PC-9 (cell line): ENCODE data around the gene MAP1S. TPM values are rescaled to one million over a fixed set of nuclear protein-coding genes. Genes with fewer than 3 reads are reported as not detected.

Experiments
- BruUV-seq: library from RNA; stranded (reverse); fragments of 400-500 nt; replicated peaks from 2 replicates; lab custom pipeline; 2021; lab: Mats Ljungman, UMichigan
- CTCF ChIA-PET: fragments of 300-600 bp; sonication (Branson Sonifier 250); formaldehyde crosslinking; loops from one replicate; lab custom pipeline; 2022; ENCODE audit warnings: antibody characterized with exemption; lab: Charles Lee
- POLR2A ChIA-PET: fragments of 300-600 bp; sonication (Branson Sonifier 250); formaldehyde crosslinking; loops from one replicate; lab custom pipeline; 2022; ENCODE audit warnings: antibody characterized with exemption; ENCODE audit not compliant: unreplicated experiment; lab: Charles Lee
- DNase-seq, 2 experiments: peaks; one replicate each; pipeline versions ENCODE4 v3.0.0 to v3.0.0-alpha.2; 2015 to 2022; ENCODE audit warnings: mixed read lengths in 1 of 2
- H2AFZ ChIP-seq: fragments of 200-600 bp; sonication (generic); 2 replicates; pipeline ENCODE4 v1.8.1; 2017; ENCODE audit warnings: antibody characterized with exemption
- H3F3A ChIP-seq: fragments of 200-600 bp; sonication (generic); 2 replicates; pipeline ENCODE4 v1.8.1; 2017; ENCODE audit warnings: antibody characterized with exemption, mild to moderate bottlenecking, low read depth; ENCODE audit not compliant: insufficient read depth
- H3K27ac ChIP-seq: fragments of 200-600 bp; sonication (generic); 2 replicates; pipeline ENCODE4 v1.6.1; 2016; ENCODE audit warnings: mixed run types
- H3K27me3 ChIP-seq: fragments of 200-600 bp; sonication (generic); 2 replicates; pipeline ENCODE4 v1.6.1; 2016; ENCODE audit warnings: low read depth, mixed run types; ENCODE audit not compliant: insufficient read depth
- H3K36me3 ChIP-seq: fragments of 200-600 bp; sonication (generic); 2 replicates; pipeline ENCODE4 v1.6.1; 2016; ENCODE audit warnings: low read depth, mixed run types
- H3K4me1 ChIP-seq: fragments of 200-600 bp; sonication (generic); replicated peaks from 2 replicates; pipeline ENCODE4 v1.6.1; 2016; ENCODE audit warnings: mixed run types; ENCODE audit not compliant: insufficient read depth
- H3K4me2 ChIP-seq: fragments of 200-600 bp; sonication (generic); 2 replicates; pipeline ENCODE4 v1.6.1; 2017; ENCODE audit warnings: mixed run types
- H3K4me3 ChIP-seq: fragments of 200-600 bp; sonication (generic); 2 replicates; pipeline ENCODE4 v1.6.1; 2016; ENCODE audit warnings: mixed run types
- H3K79me2 ChIP-seq: fragments of 200-600 bp; sonication (generic); 2 replicates; pipeline ENCODE4 v1.6.1; 2017; ENCODE audit warnings: low read depth, mixed run types
- H3K9me2 ChIP-seq: fragments of 200-600 bp; sonication (generic); 2 replicates; pipeline ENCODE4 v1.8.1; 2017; ENCODE audit warnings: mild to moderate bottlenecking; ENCODE audit not compliant: insufficient read depth
- H3K9me3 ChIP-seq: fragments of 200-600 bp; sonication (generic); 2 replicates; pipeline ENCODE4 v1.8.1; 2016; ENCODE audit warnings: low read depth; ENCODE audit not compliant: insufficient read depth
- H4K20me1 ChIP-seq: fragments of 200-600 bp; sonication (generic); 2 replicates; pipeline ENCODE4 v1.8.1; 2017; ENCODE audit not compliant: insufficient read depth
- EZH2 ChIP-seq: fragments of 200-600 bp; sonication (generic); IDR thresholded peaks from 2 replicates; pipeline ENCODE4 v1.8.0; 2017; ENCODE audit warnings: antibody characterized with exemption, low read depth
- intact Hi-C: fragments of 100-400 bp; cut with micrococcal nuclease; formaldehyde crosslinking; loops from one replicate; pipeline ENCODE4 v1.10.0; 2022; ENCODE audit not compliant: unreplicated experiment
- total RNA-seq: library from RNA; stranded (reverse); gene quantifications from 2 replicates; pipeline ENCODE4 v1.2.3, GENCODE V29; 2021
- TF ChIP-seq, protein P1 (sequence below): fragments of 200-600 bp; sonication (generic); conservative IDR thresholded peaks from 2 replicates; pipeline ENCODE4 v1.6.1; 2017; ENCODE audit warnings: mixed run types, antibody characterized with exemption, mild to moderate bottlenecking, moderate library complexity

Gene MAP1S
- total RNA-seq, 1 experiment from 2014 or later, result 86.9 TPM

DNA sequence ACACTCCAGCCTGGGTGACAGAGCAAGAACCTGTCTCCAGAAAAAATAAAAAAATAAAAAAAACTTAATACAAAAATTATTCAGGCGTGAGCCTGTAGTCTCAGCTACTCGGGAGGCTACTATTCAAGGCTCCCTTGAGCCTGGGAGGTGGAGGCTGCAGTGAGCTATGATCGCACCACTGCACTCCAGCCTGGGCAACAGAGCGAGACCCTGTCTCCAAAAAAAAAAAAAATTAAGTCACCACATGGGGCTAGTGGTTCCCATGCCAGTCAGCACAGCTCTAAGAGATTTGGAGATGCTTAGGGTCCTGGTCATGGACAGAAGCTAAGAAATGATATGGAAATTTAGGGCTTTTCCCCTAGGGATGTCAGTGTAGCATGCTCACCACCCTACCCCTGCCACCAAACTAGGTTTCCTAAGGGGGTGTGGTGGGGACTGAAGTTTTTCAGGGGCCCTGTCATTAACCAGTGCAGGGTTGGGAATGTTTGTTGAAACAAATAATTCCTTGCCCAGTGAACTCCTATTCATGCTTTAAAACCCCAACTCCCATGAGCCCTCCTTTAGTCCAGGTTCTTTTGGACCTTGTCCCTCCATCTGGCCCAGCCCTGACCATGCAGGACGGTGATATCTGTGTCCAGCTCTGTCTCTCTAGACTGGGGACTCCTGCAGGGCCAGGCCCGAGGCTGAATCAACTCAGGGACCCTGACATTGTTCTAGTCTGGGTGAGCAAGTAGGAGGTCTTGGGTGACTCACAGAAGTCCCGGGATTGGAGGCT, 33.8 kb downstream of the MAP1S start:
- BruUV-seq, result no TSS peak
- intact Hi-C loops, result no loop called here
- Histone ChIP-seq H3K36me3 (no peaks in the 10 kb centered on the region), H3K27ac (no peak overlapping the region), H3K9me3 (no peaks in the 10 kb centered on the region), H3F3A (peaks cover 31% of the 10 kb centered on the region), H4K20me1 (no peaks in the 10 kb centered on the region), H3K79me2 (no peaks in the 10 kb centered on the region), H3K4me1 (peaks cover 1% of the 10 kb centered on the region; the same call in 1 of the 2 replicates), H3K4me2 (no peak overlapping the region), H3K9me2 (no peaks in the 10 kb centered on the region), H3K4me3 (no peak overlapping the region), H2AFZ (no peak overlapping the region), H3K27me3 (no peaks in the 10 kb centered on the region)
- ChIA-PET CTCF (interaction anchor here (0.6 kb wide), 1 partner anchor 17 kb away, joined by 5 read pairs; no protein-coding TSS in a partner anchor), POLR2A (no interaction called here)
- no peak for DNase-seq
- no peak for TF ChIP-seq EZH2
- TF ChIP-seq, protein P1, sequence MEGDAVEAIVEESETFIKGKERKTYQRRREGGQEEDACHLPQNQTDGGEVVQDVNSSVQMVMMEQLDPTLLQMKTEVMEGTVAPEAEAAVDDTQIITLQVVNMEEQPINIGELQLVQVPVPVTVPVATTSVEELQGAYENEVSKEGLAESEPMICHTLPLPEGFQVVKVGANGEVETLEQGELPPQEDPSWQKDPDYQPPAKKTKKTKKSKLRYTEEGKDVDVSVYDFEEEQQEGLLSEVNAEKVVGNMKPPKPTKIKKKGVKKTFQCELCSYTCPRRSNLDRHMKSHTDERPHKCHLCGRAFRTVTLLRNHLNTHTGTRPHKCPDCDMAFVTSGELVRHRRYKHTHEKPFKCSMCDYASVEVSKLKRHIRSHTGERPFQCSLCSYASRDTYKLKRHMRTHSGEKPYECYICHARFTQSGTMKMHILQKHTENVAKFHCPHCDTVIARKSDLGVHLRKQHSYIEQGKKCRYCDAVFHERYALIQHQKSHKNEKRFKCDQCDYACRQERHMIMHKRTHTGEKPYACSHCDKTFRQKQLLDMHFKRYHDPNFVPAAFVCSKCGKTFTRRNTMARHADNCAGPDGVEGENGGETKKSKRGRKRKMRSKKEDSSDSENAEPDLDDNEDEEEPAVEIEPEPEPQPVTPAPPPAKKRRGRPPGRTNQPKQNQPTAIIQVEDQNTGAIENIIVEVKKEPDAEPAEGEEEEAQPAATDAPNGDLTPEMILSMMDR, result no peak

DNA sequence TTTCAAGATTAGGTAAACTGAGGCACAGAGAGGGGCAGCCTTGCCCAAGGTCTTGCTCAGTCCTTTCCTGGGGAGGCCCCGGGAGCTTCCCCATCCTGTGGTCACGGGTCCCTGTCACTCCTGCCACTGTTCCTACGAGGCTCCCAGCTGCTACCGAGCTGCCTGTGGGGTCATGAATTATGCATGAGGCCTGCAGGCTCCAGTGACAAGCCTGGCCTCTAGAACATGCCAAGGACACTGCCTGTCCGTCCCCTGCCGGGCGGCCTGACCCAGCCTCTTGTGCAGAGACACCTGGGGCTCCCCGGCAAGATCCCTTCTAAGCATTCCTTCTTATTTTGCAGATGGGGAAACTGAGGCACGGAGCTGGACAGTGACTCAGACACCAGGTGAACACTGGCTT, 34.7 kb downstream of the MAP1S start:
- no peak for TF ChIP-seq EZH2
- TF ChIP-seq, protein P1, result no peak
- no peak for DNase-seq
- peaks cover 36% of the 10 kb centered on the region for H3F3A ChIP-seq
- H3K9me3 ChIP-seq, result no peaks in the 10 kb centered on the region
- BruUV-seq, result no TSS peak
- H4K20me1 ChIP-seq, result no peaks in the 10 kb centered on the region
- H3K79me2 ChIP-seq, result no peaks in the 10 kb centered on the region
- H3K36me3 ChIP-seq, result no peaks in the 10 kb centered on the region
- H3K4me3 ChIP-seq, result no peak overlapping the region
- H3K4me2 ChIP-seq, result no peak overlapping the region
- no peak overlapping the region for H3K27ac ChIP-seq
- intact Hi-C loops, result no loop called here
- ChIA-PET CTCF (no interaction called here), POLR2A (no interaction called here)
- H3K27me3 ChIP-seq, result no peaks in the 10 kb centered on the region
- H3K9me2 ChIP-seq, result no peaks in the 10 kb centered on the region
- no peaks in the 10 kb centered on the region for H3K4me1 ChIP-seq
- H2AFZ ChIP-seq, result no peak overlapping the region

DNA sequence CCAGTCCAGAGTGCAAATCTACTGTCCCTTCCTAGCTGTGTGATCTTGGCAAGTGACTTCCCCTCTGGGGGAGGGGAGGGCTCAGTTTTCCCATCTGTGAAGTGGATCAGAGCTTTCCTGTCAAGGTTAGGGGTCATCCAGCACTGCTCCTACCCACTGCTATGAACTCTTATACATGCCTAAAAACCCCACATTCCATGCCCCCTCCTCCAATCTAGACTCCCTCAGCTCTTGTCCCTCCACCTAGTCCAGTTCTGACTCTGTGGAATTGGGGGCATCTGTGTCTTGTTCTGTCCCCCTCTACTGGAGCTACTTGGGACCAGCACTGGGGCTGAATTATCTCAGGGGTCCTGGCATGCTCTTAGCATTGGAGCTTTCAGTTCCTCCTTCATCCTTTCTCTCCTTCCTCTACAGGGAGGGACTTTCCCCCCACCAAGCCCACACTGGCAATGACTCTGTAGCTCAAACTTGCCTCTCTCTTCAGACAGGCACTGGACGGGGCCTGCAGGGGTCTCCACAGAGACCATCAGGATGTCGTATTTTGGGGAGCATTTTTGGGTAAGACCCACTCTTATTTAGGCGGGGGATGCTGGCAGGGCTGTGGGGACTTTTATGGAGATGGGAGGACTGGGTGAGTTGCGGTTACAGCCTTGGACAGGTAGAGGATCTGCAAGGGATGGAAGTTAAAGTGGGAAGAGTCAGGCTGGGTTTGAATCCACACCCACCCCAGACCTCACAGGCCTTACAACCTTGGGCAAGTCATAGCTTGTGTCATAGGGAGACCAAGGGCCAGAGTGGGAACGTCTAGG, 35.6 kb downstream of the MAP1S start:
- no peak overlapping the region for H2AFZ ChIP-seq
- H3K4me3 ChIP-seq, result no peak overlapping the region
- ChIA-PET POLR2A (no interaction called here), CTCF (interaction anchor here (0.6 kb wide), 1 partner anchor 80 kb away, joined by 5 read pairs; no protein-coding TSS in a partner anchor)
- no peaks in the 10 kb centered on the region for H3K4me1 ChIP-seq
- H3K36me3 ChIP-seq, result no peaks in the 10 kb centered on the region
- no peak for TF ChIP-seq EZH2
- TF ChIP-seq, protein P1, result no peak
- intact Hi-C loops, result no loop called here
- H3K9me3 ChIP-seq, result no peaks in the 10 kb centered on the region
- H4K20me1 ChIP-seq, result no peaks in the 10 kb centered on the region
- H3F3A ChIP-seq, result peaks cover 30% of the 10 kb centered on the region
- no peaks in the 10 kb centered on the region for H3K9me2 ChIP-seq
- no peak overlapping the region for H3K27ac ChIP-seq
- DNase-seq, result no peak
- no TSS peak for BruUV-seq
- H3K27me3 ChIP-seq, result no peaks in the 10 kb centered on the region
- H3K79me2 ChIP-seq, result no peaks in the 10 kb centered on the region
- H3K4me2 ChIP-seq, result no peak overlapping the region
